Trophoblast cell (in vitro differentiated cells and primary cell): ENCODE results near the gene MTMR3.

ENCODE experiments used
- DNase-seq, 2 donors: peaks; one replicate each; pipeline ENCODE4 v3.0.0-alpha.2; 2016
- H2AFZ ChIP-seq: 2 replicates; pipeline ENCODE4 v1.6.1; 2013; ENCODE audit warnings: low read length, moderate library complexity, mild to moderate bottlenecking; ENCODE audit not compliant: insufficient read depth, poor library complexity
- H2AK5ac ChIP-seq: 2 replicates; pipeline ENCODE4 v1.6.1; 2013; ENCODE audit warnings: mild to moderate bottlenecking, low read length
- H2BK120ac ChIP-seq: 2 replicates; pipeline ENCODE4 v1.6.1; 2013; ENCODE audit warnings: low read length, mild to moderate bottlenecking, moderate library complexity; ENCODE audit not compliant: insufficient read depth, poor library complexity
- H2BK12ac ChIP-seq: 2 replicates; pipeline ENCODE4 v1.6.1; 2013; ENCODE audit warnings: mild to moderate bottlenecking, low read length, moderate library complexity
- H2BK5ac ChIP-seq: 2 replicates; pipeline ENCODE4 v1.6.1; 2013; ENCODE audit warnings: low read length, low read depth, moderate library complexity, mild to moderate bottlenecking; ENCODE audit not compliant: poor library complexity
- H3K14ac ChIP-seq: 2 replicates; pipeline ENCODE4 v1.6.1; 2013; ENCODE audit warnings: mild to moderate bottlenecking, low read length
- H3K18ac ChIP-seq: 2 replicates; pipeline ENCODE4 v1.6.1; 2013; ENCODE audit warnings: mild to moderate bottlenecking, low read length
- H3K23ac ChIP-seq: 2 replicates; pipeline ENCODE4 v1.6.1; 2013; ENCODE audit warnings: low read length
- H3K27ac ChIP-seq: 2 replicates; pipeline ENCODE4 v1.5.1; 2013; ENCODE audit warnings: low read depth, mild to moderate bottlenecking, inconsistent platforms, low read length, moderate library complexity
- H3K27me3 ChIP-seq: 2 replicates; pipeline ENCODE4 v1.6.1; 2013; ENCODE audit warnings: inconsistent platforms, mild to moderate bottlenecking, low read length, moderate library complexity; ENCODE audit not compliant: insufficient read depth
- H3K36me3 ChIP-seq, 2 experiments: 1 replicate in 1 of 2; 2 replicates in 1 of 2; pipeline ENCODE4 v1.6.1; 2013; ENCODE audit warnings: low read length in 2 of 2, mild to moderate bottlenecking in 2 of 2, moderate library complexity in 1 of 2; ENCODE audit not compliant: insufficient read depth in 2 of 2, control insufficient read depth in 1 of 2
- H3K4ac ChIP-seq: 2 replicates; pipeline ENCODE4 v1.6.1; 2013; ENCODE audit warnings: low read depth, mild to moderate bottlenecking, low read length, moderate library complexity
- H3K4me1 ChIP-seq, 2 experiments: 1 replicate in 1 of 2; 2 replicates in 1 of 2; pipeline ENCODE4 v1.6.1; 2013; ENCODE audit warnings: low read length in 2 of 2, mild to moderate bottlenecking in 2 of 2, moderate library complexity in 1 of 2; ENCODE audit not compliant: insufficient read depth in 2 of 2, control insufficient read depth in 1 of 2
- H3K4me2 ChIP-seq: 2 replicates; pipeline ENCODE4 v1.6.1; 2013; ENCODE audit warnings: inconsistent platforms, mild to moderate bottlenecking, low read length, moderate library complexity
- H3K4me3 ChIP-seq: 2 replicates; pipeline ENCODE4 v1.5.1; 2013; ENCODE audit warnings: mild to moderate bottlenecking, low read depth, low read length, inconsistent platforms
- H3K79me1 ChIP-seq: one replicate; pipeline ENCODE4 v1.6.1; 2013; ENCODE audit warnings: low read length
- H3K79me2 ChIP-seq: 2 replicates; pipeline ENCODE4 v1.6.1; 2013; ENCODE audit warnings: low read length, mild to moderate bottlenecking; ENCODE audit not compliant: control insufficient read depth, insufficient read depth, poor library complexity
- H3K9ac ChIP-seq: 2 replicates; pipeline ENCODE4 v1.6.1; 2013; ENCODE audit warnings: mild to moderate bottlenecking, low read length
- H3K9me3 ChIP-seq: 2 replicates; pipeline ENCODE4 v1.6.1; 2013; ENCODE audit warnings: low read depth, mild to moderate bottlenecking, control low read depth, inconsistent platforms, low read length; ENCODE audit not compliant: insufficient read depth
- H4K12ac ChIP-seq: 2 replicates; pipeline ENCODE4 v1.6.1; 2013; ENCODE audit warnings: low read depth, mild to moderate bottlenecking, low read length, moderate library complexity
- H4K8ac ChIP-seq: 2 replicates; pipeline ENCODE4 v1.6.1; 2013; ENCODE audit warnings: low read depth, mild to moderate bottlenecking, low read length, moderate library complexity
- H4K91ac ChIP-seq: one replicate; pipeline ENCODE4 v1.6.1; 2013; ENCODE audit warnings: low read depth, mild to moderate bottlenecking, low read length, moderate library complexity
- WGBS: extraction: QIAGEN DNeasy Blood & Tissue Kit; methylation state at CpG from one replicate; pipeline ENCODE4 v1.1.7; 2013; ENCODE audit warnings: missing lambda C conversion rate; ENCODE audit not compliant: insufficient read length, insufficient coverage; ENCODE audit errors: extremely low coverage; 5-methylcytosine and 5-hydroxymethylcytosine counted together

MTMR3 gene

GRCh38 chr22:30054067-30054763, 171.2 kb downstream of the MTMR3 start:
- H3K4ac ChIP-seq: no peak overlapping the region
- no peak overlapping the region for H3K4me3 ChIP-seq
- H2BK12ac ChIP-seq: no peak overlapping the region
- no peaks in the 10 kb centered on the region for H3K4me1 ChIP-seq
- H3K14ac ChIP-seq: no peak overlapping the region
- H4K8ac ChIP-seq: no peak overlapping the region
- H3K9ac ChIP-seq: no peak overlapping the region
- no peaks in the 10 kb centered on the region for H3K27me3 ChIP-seq
- no peaks in the 10 kb centered on the region for H3K79me1 ChIP-seq
- no peak for DNase-seq
- H3K36me3 ChIP-seq: no peaks in the 10 kb centered on the region
- no peak overlapping the region for H3K4me2 ChIP-seq
- H3K9me3 ChIP-seq: peaks cover under 1% of the 10 kb centered on the region
- H2BK5ac ChIP-seq: no peak overlapping the region
- H3K23ac ChIP-seq: no peak overlapping the region
- H3K27ac ChIP-seq: no peak overlapping the region
- no peak overlapping the region for H3K18ac ChIP-seq
- H4K12ac ChIP-seq: no peak overlapping the region
- no CpG with 5 or more reads among the region's 10 CpGs for WGBS
- H4K91ac ChIP-seq: no peak overlapping the region
- H2BK120ac ChIP-seq: no peak overlapping the region
- no peaks in the 10 kb centered on the region for H3K79me2 ChIP-seq
- H2AFZ ChIP-seq: no peak overlapping the region
- H2AK5ac ChIP-seq: no peak overlapping the region

- Histone ChIP-seq H2AK5ac (no peak overlapping the region), H3K18ac (no peak overlapping the region), H3K79me1 (no peaks in the 10 kb centered on the region), H3K23ac (no peak overlapping the region), H3K4ac (no peak overlapping the region), H4K91ac (no peak overlapping the region), H3K9ac (no peak overlapping the region), H3K14ac (no peak overlapping the region), H3K4me1 (no peaks in the 10 kb centered on the region), H3K4me2 (no peak overlapping the region), H3K9me3 (no peaks in the 10 kb centered on the region), H2BK5ac (no peak overlapping the region), H4K12ac (no peak overlapping the region), H3K27ac (no peak overlapping the region), H2BK120ac (no peak overlapping the region), H2BK12ac (no peak overlapping the region), H4K8ac (no peak overlapping the region), H3K79me2 (no peaks in the 10 kb centered on the region), H3K27me3 (no peaks in the 10 kb centered on the region), H3K4me3 (no peak overlapping the region), H3K36me3 (no peaks in the 10 kb centered on the region), H2AFZ (no peak overlapping the region)
- DNase-seq: no peak
Measured at GRCh38 chr22:30054764-30055069, 171.7 kb downstream of the MTMR3 start.

- H3K79me1 ChIP-seq: no peaks in the 10 kb centered on the region
- no peak overlapping the region for H3K18ac ChIP-seq
- no peak overlapping the region for H3K23ac ChIP-seq
- no peak for DNase-seq
- no peak overlapping the region for H2AFZ ChIP-seq
- H3K9me3 ChIP-seq: no peaks in the 10 kb centered on the region
- H3K79me2 ChIP-seq: no peaks in the 10 kb centered on the region
- H3K4ac ChIP-seq: no peak overlapping the region
- no peaks in the 10 kb centered on the region for H3K27me3 ChIP-seq
- WGBS: no CpG with 5 or more reads among the region's 1 CpG
- no peak overlapping the region for H4K8ac ChIP-seq
- H3K36me3 ChIP-seq: no peaks in the 10 kb centered on the region
- no peak overlapping the region for H2BK12ac ChIP-seq
- no peaks in the 10 kb centered on the region for H3K4me1 ChIP-seq
- H4K12ac ChIP-seq: no peak overlapping the region
- no peak overlapping the region for H2BK5ac ChIP-seq
- H3K4me2 ChIP-seq: no peak overlapping the region
- no peak overlapping the region for H3K14ac ChIP-seq
- H3K27ac ChIP-seq: no peak overlapping the region
- no peak overlapping the region for H4K91ac ChIP-seq
- H2AK5ac ChIP-seq: no peak overlapping the region
- H3K4me3 ChIP-seq: no peak overlapping the region
- H3K9ac ChIP-seq: no peak overlapping the region
- no peak overlapping the region for H2BK120ac ChIP-seq
Measured at GRCh38 chr22:30056015-30056414, 173.0 kb downstream of the MTMR3 start.

- H3K4ac ChIP-seq: no peak overlapping the region
- no peak overlapping the region for H3K9ac ChIP-seq
- H3K18ac ChIP-seq: no peak overlapping the region
- no peak overlapping the region for H4K8ac ChIP-seq
- no peaks in the 10 kb centered on the region for H3K4me1 ChIP-seq
- H3K23ac ChIP-seq: no peak overlapping the region
- no CpG with 5 or more reads among the region's 1 CpG for WGBS
- H2BK12ac ChIP-seq: no peak overlapping the region
- H3K4me3 ChIP-seq: no peak overlapping the region
- no peak overlapping the region for H3K4me2 ChIP-seq
- no peak overlapping the region for H4K91ac ChIP-seq
- H3K9me3 ChIP-seq: no peaks in the 10 kb centered on the region
- H3K79me1 ChIP-seq: no peaks in the 10 kb centered on the region
- H2AK5ac ChIP-seq: no peak overlapping the region
- H3K27ac ChIP-seq: no peak overlapping the region
- no peaks in the 10 kb centered on the region for H3K27me3 ChIP-seq
- no peak overlapping the region for H2BK120ac ChIP-seq
- no peaks in the 10 kb centered on the region for H3K79me2 ChIP-seq
- no peak overlapping the region for H2BK5ac ChIP-seq
- H3K14ac ChIP-seq: no peak overlapping the region
- H2AFZ ChIP-seq: no peak overlapping the region
- H4K12ac ChIP-seq: no peak overlapping the region
- H3K36me3 ChIP-seq: no peaks in the 10 kb centered on the region
- no peak for DNase-seq
Measured at GRCh38 chr22:30057375-30057774, 174.4 kb downstream of the MTMR3 start.
